Activated naive CD4-positive, alpha-beta T cell treated with anti-CD3 and anti-CD28 coated beads, Interleukin-2, amount 50 U/mL, for 16 hours (primary cell): ENCODE results near the gene BZW2.
A peak's percentile ranks its signal among the peaks of the same experiment; 100 is the strongest.
"Not testable (repeated sequence)": the region's sequence is repeated elsewhere in the genome, so short reads cannot be mapped to it uniquely, and the experiment has no call there.

ENCODE experiments used
- DNase-seq: peaks from one replicate; pipeline ENCODE4 v3.0.0-alpha.2; 2020

The BZW2 gene

GRCh38 chr7:16646472-16647072, 591 bp downstream of the BZW2 start:
- peak; percentile 47 for DNase-seq

DNA sequence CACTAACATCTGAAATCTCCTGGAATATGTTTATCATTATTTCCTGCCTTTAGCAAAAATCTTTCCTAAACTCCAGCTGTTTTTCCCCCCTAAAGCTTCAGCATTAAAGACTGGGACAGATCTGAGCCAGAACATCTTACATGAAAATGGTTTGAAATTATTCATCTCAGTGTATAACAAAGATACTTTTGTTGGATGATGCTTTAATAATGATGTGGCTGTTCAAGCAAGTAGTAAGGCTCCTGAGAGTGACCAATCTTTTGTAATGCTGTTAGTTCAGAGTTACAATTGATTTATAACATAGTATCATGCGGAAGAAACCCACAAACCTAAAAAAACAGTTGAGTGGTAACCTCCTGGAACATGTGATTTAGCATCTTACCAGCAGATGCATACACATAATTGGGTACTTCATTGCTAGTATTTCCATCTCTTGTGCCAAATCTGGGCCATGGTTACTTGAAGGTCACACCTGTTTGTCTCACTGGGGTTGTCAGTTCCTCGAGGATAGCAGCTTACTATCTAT, 1.5 kb downstream of the BZW2 start:
- DNase-seq: no peak

DNA sequence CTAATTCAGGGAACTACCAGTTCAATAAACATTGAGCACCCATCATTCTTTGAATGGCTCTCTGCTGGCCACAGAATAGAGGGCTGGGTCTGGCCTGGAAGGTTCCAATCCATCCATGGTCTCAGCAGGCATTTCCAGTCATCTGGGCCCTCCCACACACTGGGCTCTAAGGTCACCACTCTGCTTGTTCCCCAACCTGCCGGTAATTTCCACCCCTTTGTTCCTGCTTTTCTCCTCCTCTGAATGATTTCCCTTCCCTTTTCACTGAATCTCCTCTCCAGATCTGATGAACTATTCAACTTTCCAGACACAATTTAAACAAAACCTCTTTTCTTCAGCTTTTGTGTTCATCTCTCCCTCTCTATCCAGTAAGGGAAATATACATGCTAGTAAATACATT, 2.6 kb downstream of the BZW2 start:
- no peak for DNase-seq

- no peak for DNase-seq
These were observed 3.2 kb downstream of the BZW2 start for GRCh38 chr7:16649196-16649595.

GRCh38 chr7:16650266-16650665, 4.3 kb downstream of the BZW2 start:
- no peak for DNase-seq

DNA sequence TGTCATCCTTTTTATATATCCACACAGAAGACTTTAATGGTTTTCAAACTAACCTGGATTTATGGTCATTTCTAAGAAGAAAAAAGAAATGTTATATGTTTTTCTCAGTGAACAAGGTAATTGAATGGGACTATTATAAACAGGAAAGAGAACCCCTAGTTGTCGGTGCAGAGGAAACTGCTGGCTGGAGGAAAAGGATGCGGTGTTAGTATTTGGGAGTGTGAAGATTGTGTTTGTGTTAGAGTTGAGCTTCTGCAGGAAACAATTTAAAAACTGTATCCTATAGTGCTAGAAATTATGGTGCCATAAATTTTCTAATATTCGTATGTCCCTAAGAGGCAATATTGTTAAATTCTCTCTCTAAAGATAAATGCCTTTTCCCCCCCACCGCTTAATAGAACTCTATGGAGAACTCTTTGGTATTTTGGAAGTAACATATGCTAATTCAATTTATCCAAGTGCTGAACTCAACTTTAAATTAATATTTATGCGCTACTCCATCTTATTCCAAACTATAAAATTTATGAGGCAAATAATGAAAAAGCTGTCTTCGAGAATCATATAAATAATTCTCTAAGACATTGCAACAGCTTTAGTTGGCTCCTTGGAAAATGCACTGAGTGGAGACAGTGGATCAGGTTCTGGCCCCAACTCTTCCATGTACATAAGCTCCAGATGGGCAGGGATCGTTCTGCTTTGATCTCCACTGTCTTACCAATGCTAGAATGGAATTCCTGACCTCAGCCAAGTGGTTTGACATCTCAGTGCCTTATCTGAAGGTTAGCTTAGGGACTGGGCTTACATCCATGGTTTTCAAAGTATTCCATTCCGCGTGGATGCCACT, 5.6 kb downstream of the BZW2 start:
- no peak for DNase-seq

DNA sequence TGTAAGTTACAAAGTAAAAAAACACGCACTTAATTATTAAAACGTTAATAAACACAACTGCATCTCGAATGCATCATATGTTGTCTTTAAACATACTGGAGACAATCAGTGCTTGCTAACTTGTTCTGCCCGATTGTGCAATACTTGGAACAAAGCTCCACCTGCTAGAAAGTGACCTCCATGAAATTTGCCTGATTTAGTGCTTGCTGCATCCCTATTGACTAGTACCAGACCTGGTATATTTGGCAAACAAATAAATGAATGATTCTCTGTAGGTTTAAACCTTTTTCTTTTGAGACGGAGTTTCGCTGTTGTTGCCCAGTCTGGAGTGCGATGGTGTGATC, 6.2 kb downstream of the BZW2 start:
- DNase-seq: no peak

GRCh38 chr7:16652888-16653287, 6.9 kb downstream of the BZW2 start:
- DNase-seq: no peak

GRCh38 chr7:16655394-16655793, 9.4 kb downstream of the BZW2 start:
- no peak for DNase-seq

DNA sequence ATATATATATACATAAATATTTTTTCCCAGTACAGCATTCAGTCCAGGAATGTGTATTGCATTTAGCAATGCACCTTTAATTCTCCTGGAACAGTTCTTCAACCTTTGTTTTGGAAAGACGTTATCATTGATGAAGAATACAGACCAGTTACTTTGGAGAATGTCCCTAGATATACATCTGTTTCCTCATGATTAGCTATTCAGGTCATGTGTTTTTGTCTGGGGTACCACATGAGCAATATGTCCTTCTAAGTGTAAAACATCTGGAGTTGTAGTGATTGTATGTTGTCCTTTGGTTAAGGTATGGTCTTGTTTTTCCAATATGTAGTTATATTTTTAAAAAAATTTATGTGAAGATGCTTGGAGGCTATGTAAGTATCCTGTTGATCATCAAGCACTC, 10.2 kb downstream of the BZW2 start:
- DNase-seq: no peak

GRCh38 chr7:16657656-16658279, 11.8 kb downstream of the BZW2 start:
- DNase-seq: no peak

DNA sequence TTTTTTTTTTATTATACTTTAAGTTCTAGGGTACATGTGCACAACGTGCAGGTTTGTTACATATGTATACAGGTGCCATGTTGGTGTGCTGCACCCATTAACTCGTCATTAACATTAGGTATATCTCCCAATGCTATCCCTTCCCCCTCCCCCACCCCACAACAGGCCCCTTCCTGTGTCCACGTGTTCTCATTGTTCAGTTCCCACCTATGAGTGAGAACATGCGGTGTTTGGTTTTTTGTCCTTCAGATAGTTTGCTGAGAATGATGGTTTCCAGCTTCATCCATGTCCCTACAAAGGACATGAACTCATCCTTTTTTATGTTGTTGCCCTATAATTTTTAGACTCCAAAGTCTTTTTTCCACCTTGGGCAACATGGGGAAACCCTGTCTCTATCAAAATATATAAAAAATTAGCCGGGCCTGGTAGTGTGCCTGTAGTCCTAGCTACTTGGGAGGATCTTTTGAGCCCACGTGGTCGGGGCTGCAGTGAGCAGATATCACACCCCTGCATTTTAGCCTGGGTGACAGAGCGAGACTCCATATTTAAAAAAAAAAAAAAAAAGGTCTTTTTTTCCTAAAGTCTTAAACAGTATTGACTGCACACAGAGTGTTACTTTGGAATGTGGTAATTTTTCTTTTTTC, 14.0 kb downstream of the BZW2 start:
- DNase-seq: not testable (repeated sequence)

GRCh38 chr7:16660702-16661464, 14.9 kb downstream of the BZW2 start:
- no peak for DNase-seq

DNA sequence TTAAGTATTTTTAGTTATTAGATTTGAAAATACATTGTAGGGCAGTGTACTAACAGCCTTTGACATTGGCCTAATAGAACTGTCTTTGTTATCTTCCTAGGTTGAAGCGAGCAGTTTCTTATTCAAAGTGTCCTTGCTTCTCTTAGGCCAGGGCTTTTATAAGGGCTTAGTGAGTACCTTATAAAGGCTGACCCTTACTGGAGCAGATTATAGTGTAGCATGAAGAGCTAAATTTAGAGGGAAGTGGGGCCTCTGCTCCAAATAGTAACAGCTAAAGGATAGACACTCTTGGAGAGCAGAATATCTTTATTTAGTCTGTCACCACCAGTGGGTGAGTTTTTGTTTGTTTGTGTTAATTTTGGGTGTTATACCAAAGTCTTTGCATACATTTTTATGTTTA, 15.9 kb downstream of the BZW2 start:
- DNase-seq: no peak

DNA sequence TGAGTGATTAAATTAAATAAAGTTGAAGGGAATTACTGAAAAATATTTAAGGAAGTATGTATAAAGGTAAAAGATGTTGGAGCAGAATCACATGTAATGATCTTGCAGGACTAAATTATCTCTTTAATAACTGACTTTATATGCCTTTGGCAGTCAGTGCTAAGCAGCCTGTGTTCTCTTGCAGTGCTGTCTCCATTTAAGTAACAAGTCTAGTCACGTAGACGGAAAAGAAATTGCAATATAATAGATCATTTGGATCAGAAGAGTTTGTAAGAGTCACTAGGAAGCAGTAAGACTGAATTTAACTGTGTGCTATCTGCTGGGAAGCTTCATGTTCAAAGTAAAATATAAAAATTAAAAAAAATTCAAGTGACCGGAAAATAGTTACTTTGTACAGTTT, 21.4 kb downstream of the BZW2 start:
- DNase-seq: no peak

GRCh38 chr7:16668049-16668858, 22.3 kb downstream of the BZW2 start:
- no peak for DNase-seq

DNA sequence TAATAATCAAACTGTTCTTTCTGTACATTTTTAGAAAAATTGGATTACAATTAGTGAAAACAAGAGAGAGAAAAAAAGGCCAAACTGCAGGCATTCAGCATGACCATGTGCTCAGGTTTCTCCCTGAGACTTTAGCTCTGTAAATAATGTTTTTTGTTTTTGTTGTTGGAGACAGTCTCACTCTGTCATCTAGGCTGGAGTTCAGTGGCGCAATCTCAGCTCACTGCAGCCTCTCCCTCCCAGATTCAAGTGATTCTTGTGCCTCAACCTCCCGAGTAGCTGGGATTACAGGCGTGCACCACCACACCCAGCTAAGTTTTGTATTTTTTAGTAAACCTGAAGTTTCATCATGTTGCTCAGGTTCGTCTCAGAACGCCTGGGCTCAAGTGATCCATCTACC, 23.0 kb downstream of the BZW2 start:
- DNase-seq: no peak

DNA sequence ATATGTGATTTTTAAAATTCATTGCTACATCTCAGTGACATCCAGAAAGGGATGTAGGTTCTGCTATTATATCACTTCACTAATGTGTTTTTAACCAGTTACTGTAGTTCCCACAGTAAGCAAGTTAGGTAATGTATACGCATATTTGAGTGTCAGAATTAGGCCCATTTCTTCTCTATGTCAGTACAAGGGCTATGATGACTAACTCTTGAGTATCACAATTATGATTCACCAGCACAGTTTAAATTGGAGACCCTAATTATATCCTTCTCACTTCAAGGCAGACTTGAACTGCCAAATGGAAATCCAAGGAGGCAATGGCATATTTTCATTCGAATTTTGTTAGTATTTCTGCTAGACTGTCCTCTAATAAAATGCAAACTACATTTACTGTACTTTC, 23.6 kb downstream of the BZW2 start:
- no peak for DNase-seq

DNA sequence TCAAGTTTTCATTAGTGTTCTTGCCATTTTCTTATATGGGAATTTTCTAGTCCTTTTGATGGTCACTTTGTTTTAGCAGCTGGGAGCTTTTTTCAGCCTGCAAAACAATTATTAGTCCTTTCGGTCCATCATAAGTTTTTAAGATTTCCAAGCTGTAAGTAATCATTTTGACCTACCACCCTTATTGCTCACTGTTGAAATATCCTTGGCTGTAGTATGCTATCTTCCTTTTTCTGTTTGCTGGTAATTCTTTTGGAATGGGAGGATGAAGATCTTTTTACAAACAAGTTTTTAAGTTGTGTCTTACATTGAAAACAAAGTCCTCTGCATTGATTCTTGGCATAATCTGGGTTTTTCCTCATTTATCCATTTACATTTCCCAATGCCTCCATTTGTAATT, 24.0 kb downstream of the BZW2 start:
- DNase-seq: no peak

DNA sequence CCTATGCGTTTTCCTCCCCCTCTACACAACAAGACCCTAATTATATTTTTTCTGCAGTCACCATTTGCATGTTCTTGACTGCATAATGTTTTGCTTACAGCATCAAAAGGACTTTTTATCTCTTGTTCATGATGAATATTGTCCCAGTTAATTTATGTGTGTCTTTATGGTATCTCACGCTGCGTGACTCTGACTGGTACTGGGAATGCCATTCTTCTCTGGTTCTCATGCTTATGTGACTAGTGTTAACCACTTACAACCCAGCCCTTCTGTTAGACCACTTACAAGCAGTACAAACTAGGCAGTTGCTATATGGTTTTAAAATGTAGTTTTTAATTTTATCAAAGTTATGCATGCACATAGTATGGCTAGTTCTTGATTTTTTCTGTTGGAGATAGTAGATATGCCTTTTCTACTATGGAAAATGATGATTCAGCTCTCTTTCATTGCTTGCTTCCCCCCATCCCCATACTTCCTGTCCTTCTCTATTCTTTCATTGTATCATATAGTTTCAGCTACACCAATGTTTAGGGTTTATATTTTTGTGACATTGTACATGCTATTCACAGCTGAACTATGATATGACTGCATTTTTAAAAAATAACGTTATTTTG, 24.9 kb downstream of the BZW2 start:
- DNase-seq: no peak

- no peak for DNase-seq
These were observed 25.8 kb downstream of the BZW2 start for GRCh38 chr7:16671811-16672210.

DNA sequence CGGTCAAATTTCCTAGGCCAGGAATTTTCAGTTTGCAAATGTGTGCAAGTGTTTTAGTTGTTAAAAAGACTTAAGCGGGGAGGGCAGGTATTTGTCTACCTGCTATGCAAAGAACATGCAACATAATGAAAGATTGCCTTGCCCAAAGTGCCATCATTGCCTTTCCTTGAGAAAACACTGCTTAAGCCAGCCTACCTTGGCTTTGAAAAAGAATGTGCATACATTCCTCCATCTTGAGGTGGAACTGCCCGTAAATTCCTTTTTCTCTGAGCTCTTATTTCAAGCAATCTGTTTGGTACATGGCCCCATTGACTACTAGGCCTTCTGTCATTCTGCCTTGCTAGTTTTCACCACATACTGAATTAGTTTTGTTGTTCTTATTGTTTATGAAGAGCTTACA, 29.3 kb downstream of the BZW2 start:
- DNase-seq: no peak
